MM.1S (cell line): ENCODE results near the gene CCNK.

Source experiments
- EZH2 ChIP-seq: fragments of 300-600 bp; sonication (generic); optimal IDR thresholded peaks from 2 replicates; pipeline ENCODE3; 2017; ENCODE audit warnings: low read depth, mild to moderate bottlenecking, antibody characterized with exemption, low read length, mixed read lengths
- EZH2phosphoT487 ChIP-seq: fragments of 300-600 bp; sonication (generic); IDR thresholded peaks from 2 replicates; pipeline ENCODE4 v1.6.1; 2018; ENCODE audit warnings: antibody characterized with exemption, low read length
- TF ChIP-seq, protein P1 (sequence below): fragments of 300-600 bp; sonication (generic); IDR thresholded peaks from 2 replicates; pipeline ENCODE4 v1.5.1; 2016; ENCODE audit warnings: antibody characterized with exemption, low read length, mixed read lengths

DNA sequence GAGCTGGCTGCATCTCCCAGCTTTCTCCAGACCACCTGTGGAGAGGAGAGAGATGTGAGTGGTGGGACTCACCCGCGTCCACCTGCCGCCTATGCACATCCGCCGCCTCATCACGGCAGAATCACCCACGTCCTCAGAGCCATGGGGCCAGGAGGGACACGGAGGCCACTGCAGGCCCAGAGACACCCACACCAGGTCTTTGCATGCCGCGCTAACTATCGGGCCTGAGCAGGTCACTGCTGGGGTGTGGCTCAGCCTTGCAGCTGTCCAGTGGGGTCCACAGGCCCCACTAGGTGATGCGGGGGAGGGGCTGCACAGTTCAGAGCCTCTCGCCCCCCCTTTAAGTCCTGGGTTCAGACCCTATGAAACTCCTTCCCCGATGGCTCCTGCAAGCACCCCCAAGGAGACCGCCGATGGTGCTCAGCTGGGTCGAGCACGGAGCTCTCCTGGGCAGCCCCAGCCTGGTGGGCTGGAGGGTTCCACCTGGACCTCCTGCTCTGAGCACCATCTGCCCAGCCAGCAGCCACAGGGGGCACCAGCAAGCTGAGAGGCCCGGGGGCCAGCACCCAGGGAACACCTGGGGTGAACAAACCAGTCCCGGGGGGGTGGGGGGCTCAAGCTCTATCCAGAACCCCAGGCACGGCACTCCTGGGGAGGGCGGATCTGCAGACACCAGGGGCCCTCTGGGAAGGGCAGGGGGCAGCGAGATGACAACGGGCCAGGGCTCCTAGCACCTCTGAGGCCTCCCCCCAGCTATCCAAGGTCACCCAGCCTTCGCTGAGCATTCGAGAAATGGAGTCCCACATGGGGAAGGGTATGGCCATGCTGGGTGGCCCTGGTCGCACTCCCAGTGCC is 34.3 kb downstream of the CCNK start:
- TF ChIP-seq, protein P1, sequence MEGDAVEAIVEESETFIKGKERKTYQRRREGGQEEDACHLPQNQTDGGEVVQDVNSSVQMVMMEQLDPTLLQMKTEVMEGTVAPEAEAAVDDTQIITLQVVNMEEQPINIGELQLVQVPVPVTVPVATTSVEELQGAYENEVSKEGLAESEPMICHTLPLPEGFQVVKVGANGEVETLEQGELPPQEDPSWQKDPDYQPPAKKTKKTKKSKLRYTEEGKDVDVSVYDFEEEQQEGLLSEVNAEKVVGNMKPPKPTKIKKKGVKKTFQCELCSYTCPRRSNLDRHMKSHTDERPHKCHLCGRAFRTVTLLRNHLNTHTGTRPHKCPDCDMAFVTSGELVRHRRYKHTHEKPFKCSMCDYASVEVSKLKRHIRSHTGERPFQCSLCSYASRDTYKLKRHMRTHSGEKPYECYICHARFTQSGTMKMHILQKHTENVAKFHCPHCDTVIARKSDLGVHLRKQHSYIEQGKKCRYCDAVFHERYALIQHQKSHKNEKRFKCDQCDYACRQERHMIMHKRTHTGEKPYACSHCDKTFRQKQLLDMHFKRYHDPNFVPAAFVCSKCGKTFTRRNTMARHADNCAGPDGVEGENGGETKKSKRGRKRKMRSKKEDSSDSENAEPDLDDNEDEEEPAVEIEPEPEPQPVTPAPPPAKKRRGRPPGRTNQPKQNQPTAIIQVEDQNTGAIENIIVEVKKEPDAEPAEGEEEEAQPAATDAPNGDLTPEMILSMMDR = no peak
- TF ChIP-seq EZH2 = no peak
- TF ChIP-seq EZH2phosphoT487 = no peak
